HL-60 (cell line): Measurements from ENCODE around the gene SOX2.

Experiments
- DNase-seq, 2 experiments: peaks; one replicate each; pipeline ENCODE4 v3.0.0-alpha.2; 2010 to 2020; ENCODE audit warnings: low read depth in 1 of 2, low spot score in 1 of 2
- H3K27ac ChIP-seq: fragments of 250-450 bp; sonication (Bioruptor Pico); replicated peaks from 2 replicates; pipeline ENCODE4 v1.5.1; 2020; ENCODE audit warnings: mild to moderate bottlenecking, moderate library complexity
- H3K27me3 ChIP-seq: fragments of 250-450 bp; sonication (Bioruptor Pico); 2 replicates; pipeline ENCODE4 v1.5.1; 2021; ENCODE audit warnings: mild to moderate bottlenecking, moderate library complexity; ENCODE audit not compliant: insufficient read depth, poor library complexity, severe bottlenecking
- H3K4me3 ChIP-seq: replicated peaks from 2 replicates; pipeline ENCODE4 v1.5.1; 2011; ENCODE audit warnings: mild to moderate bottlenecking, control low read depth, low read length; ENCODE audit not compliant: insufficient read depth
- CTCF ChIP-seq: IDR thresholded peaks from one replicate; pipeline ENCODE4 v1.5.1; 2011; ENCODE audit warnings: low read length, control low read depth, inconsistent platforms; ENCODE audit not compliant: insufficient read depth
- GABPA ChIP-seq: IDR thresholded peaks from 2 replicates; pipeline ENCODE4 v1.6.1; 2012; ENCODE audit warnings: low read depth
- POLR2AphosphoS5 ChIP-seq: IDR thresholded peaks from 2 replicates; pipeline ENCODE4 v1.6.1; 2012; ENCODE audit warnings: low read depth
- REST ChIP-seq: IDR thresholded peaks from 2 replicates; pipeline ENCODE4 v1.6.1; 2012; ENCODE audit warnings: low read depth; ENCODE audit not compliant: insufficient replicate concordance
- SPI1 ChIP-seq: IDR thresholded peaks from 2 replicates; pipeline ENCODE4 v1.6.1; 2012; ENCODE audit warnings: low read depth, mild to moderate bottlenecking, borderline replicate concordance

SOX2 gene

GRCh38 chr3:181699171-181699903 is 12.4 kb upstream of the SOX2 start:
- no peak for DNase-seq
- TF ChIP-seq REST (no peak), CTCF (no peak), GABPA (no peak), POLR2AphosphoS5 (no peak), SPI1 (no peak)
- Histone ChIP-seq H3K27me3 (peaks cover 59% of the 10 kb centered on the region), H3K27ac (no peak overlapping the region), H3K4me3 (no peak overlapping the region)

GRCh38 chr3:181700168-181701087 is 11.3 kb upstream of the SOX2 start:
- TF ChIP-seq GABPA (no peak), CTCF (peak; percentile 50), SPI1 (no peak)
- peaks cover 65% of the 10 kb centered on the region for H3K27me3 ChIP-seq
- 0 out of 2 replicates have a peak overlapping the region, but pooled peaks have one; percentile 16 for H3K4me3 ChIP-seq
- peak; percentile 23 to 53 for DNase-seq
- no peak overlapping the region for H3K27ac ChIP-seq

GRCh38 chr3:181701096-181701495 is 10.6 kb upstream of the SOX2 start:
- no peak for DNase-seq
- Histone ChIP-seq H3K27me3 (peaks cover 65% of the 10 kb centered on the region), H3K4me3 (no peak overlapping the region), H3K27ac (no peak overlapping the region)
- no peak for TF ChIP-seq SPI1
- no peak for TF ChIP-seq POLR2AphosphoS5
- no peak for TF ChIP-seq GABPA
- no peak for TF ChIP-seq REST
- TF ChIP-seq CTCF: no peak
